NCI-H748 (cell line): Measurements from ENCODE around the gene KDM3A.

Source experiments
- DNase-seq: peaks from one replicate; lab custom pipeline; 2025; ENCODE audit not compliant: unreplicated experiment; lab: John Stamatoyannopoulos, UW

The KDM3A gene, protein sequence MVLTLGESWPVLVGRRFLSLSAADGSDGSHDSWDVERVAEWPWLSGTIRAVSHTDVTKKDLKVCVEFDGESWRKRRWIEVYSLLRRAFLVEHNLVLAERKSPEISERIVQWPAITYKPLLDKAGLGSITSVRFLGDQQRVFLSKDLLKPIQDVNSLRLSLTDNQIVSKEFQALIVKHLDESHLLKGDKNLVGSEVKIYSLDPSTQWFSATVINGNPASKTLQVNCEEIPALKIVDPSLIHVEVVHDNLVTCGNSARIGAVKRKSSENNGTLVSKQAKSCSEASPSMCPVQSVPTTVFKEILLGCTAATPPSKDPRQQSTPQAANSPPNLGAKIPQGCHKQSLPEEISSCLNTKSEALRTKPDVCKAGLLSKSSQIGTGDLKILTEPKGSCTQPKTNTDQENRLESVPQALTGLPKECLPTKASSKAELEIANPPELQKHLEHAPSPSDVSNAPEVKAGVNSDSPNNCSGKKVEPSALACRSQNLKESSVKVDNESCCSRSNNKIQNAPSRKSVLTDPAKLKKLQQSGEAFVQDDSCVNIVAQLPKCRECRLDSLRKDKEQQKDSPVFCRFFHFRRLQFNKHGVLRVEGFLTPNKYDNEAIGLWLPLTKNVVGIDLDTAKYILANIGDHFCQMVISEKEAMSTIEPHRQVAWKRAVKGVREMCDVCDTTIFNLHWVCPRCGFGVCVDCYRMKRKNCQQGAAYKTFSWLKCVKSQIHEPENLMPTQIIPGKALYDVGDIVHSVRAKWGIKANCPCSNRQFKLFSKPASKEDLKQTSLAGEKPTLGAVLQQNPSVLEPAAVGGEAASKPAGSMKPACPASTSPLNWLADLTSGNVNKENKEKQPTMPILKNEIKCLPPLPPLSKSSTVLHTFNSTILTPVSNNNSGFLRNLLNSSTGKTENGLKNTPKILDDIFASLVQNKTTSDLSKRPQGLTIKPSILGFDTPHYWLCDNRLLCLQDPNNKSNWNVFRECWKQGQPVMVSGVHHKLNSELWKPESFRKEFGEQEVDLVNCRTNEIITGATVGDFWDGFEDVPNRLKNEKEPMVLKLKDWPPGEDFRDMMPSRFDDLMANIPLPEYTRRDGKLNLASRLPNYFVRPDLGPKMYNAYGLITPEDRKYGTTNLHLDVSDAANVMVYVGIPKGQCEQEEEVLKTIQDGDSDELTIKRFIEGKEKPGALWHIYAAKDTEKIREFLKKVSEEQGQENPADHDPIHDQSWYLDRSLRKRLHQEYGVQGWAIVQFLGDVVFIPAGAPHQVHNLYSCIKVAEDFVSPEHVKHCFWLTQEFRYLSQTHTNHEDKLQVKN (N-terminal part only)

DNA sequence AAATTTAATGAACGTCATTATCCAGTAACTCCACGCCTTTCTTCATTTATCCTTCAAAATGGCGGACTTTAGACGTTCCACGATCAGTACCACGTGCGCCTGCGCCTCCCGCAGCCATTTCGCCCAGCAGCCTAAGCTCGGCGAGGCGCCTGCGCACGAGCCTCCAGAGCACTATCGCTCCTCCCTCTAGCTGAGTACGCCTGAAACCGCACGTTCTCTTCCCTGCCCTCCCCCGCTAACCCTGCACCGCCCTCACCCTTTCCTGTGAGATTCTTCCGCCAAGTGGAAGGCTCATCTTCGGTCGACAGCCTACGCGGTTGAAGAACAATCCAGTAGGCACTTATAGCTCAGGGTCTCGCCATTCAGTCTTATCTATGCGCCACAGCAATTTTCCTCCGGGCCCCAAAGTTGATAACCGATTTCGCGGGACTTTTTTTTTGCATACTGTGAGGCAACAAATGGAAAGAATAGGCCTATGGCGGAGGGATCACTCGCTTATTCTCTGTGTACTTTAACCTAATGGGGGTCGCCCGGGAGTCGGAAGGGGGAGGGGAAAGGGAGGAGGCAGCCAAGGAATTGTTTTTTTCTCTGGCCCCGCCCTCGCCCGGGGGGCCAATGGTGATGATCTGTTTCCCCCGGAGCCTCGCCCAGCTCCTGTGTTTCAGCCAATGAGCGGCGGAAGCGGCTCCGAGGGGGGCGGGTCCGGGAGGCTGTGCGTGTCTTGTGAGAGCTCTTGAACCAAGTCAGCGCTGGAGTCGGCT lies at the start of gene KDM3A:
TSS of gene KDM3A (plus strand) at position 741 of the 761 bp plus-strand sequence. CDS start 677 bp downstream, outside the sequence.
- DNase-seq = peak; percentile 98

- DNase-seq = no peak
These were observed 48.2 kb upstream of the KDM3A start for GRCh38 chr2:86392873-86393518.

DNA sequence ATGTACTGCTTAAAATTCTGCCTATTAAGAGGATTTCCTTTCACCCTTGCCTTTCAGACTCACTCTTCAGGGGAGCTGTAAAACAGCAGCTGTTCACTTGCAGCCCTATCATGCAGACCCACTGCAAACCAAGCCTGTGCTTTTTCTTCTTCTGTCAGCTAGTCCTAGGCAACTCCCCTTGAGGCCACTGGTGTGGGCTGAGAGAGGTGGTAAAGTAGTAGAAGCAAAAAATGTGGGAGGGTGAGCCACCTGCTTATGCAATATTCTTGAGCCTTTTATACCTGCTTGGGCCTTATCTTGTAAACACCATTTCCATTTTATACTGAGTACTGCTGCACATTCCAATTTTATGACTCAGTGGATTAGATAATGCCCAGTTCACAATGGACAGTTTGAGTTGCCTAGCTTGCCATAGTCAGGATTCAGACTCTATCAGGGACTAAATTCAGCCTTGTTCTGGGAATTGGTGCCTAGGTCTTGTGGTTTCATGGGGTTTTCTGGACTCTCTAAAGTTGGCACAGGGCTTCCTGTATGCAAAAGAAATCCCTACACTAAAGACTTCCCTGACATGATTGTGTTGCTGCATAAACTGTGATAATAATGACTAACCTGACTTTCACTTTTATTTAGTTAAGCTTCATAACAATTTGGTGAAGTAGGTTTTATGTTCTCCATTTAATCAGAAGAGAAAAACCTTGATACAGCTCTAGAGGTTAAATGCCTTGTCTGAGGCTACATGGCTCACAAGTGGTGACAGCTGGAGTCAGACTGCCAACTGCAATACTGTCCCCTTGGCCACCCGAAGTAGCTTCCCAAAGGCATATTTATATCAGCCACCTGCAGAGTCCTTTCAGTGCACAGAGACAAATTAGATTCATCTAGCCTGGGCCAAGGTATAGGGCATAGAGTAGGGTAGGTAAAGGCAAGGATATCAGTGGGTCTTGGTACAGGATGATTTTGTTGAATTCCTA lies 47.4 kb upstream of the KDM3A start:
- DNase-seq = no peak

DNA sequence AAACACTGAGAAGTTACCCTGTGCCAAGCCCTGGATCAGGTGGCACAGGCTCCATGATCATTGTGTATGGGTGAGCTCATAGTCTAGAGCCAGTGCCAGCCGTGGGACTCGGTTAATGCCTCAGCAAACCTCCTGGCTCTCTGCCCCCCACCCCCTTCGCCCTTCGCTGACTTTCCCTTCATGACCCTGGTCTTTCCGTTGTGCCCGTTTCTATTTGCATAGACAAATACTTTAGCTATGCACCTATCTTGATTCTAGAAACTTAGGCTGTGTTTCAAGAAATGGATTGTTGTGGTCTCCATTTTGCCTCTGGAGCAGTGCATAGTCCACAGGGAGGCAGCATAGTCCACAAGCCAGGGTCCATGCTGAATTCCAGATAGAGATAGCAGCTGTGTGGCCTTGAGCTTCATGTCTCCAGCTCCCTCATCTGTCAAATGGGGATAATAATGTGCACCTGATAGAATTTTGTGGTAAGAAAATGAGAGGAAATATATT lies 44.8 kb upstream of the KDM3A start:
- peak; percentile 25 for DNase-seq

GRCh38 chr2:86397986-86398385 lies 43.2 kb upstream of the KDM3A start:
- DNase-seq = no peak

GRCh38 chr2:86398500-86399474 lies 42.4 kb upstream of the KDM3A start:
- no peak for DNase-seq

- DNase-seq = no peak
These were observed 40.9 kb upstream of the KDM3A start for GRCh38 chr2:86400321-86400720.

- no peak for DNase-seq
These were observed 30.6 kb upstream of the KDM3A start for GRCh38 chr2:86410581-86410980.

GRCh38 chr2:86411396-86411795 lies 29.8 kb upstream of the KDM3A start:
- no peak for DNase-seq

DNA sequence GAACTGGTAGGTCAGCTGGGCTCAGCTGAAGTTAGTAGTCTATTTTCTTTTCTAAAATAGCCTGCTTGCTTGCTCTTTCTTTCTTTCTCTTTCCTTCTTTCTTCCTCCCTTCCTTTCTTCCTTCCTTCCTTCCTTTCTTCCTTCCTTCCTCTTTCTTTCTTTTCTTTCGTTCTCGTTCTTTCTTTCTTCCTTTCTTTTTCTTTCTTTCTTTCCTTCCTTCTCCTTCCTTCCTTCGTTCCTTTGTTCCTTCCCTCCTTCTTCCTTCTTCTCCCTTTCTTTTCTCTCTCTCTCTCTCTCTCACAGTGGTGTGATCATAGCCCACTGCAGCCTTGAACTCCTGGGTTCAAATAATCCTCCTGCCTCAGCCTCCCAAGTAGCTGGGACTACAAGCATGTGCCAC lies 29.2 kb upstream of the KDM3A start:
- no peak for DNase-seq

- DNase-seq = no peak
These were observed 27.7 kb upstream of the KDM3A start for GRCh38 chr2:86413296-86414094.

DNA sequence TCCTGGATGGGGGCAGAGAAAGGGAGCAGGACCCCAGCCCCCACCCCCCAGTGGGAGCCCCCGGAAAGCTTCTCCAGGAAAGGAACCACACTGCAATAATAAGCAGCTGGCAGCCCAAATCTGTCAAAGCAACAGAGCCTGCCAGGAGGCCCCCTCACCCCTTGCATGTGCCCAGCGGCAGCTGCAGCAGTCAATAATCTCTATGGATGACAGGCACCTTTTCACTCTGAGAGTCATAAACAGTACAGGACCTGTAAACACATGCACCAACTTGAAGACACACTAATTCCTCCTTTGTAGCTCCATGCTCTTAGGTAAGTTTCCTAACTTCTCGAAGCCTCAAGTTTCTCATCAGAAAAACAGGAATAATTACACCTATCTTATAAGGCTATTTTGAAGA lies 26.2 kb upstream of the KDM3A start:
- peak; percentile 3 for DNase-seq

GRCh38 chr2:86416146-86416545 lies 25.0 kb upstream of the KDM3A start:
- DNase-seq = no peak

GRCh38 chr2:86417961-86418360 lies 23.2 kb upstream of the KDM3A start:
- DNase-seq = no peak

GRCh38 chr2:86420913-86421312 lies 20.3 kb upstream of the KDM3A start:
- no peak for DNase-seq

GRCh38 chr2:86426271-86426670 lies 14.9 kb upstream of the KDM3A start:
- no peak for DNase-seq

DNA sequence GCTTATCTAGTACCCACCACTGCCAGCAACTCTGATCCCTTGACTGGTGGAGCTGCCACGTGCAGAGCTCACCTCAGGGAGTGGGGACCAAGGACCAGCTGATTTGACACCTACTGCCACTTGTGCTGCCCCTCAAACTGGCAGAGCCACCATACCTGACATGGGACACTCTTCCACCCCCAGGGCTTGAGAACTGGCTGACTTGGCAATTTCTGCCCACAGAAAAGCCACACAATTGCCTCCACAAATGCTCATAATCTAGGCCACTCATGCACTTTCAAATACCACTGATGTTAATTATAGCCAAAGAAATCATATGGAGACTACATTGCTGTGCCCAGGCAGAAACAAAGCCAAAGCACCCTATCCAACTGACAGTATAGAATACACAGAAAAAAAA lies 11.8 kb upstream of the KDM3A start:
- DNase-seq = no peak
